GM23248 (cell line): ENCODE results near the gene FSTL4.

Experiments used
- EZH2 ChIP-seq: fragments of 200-600 bp; sonication (generic); IDR thresholded peaks from 2 replicates; pipeline ENCODE4 v1.6.1; 2018; ENCODE audit warnings: antibody characterized with exemption, mild to moderate bottlenecking; ENCODE audit not compliant: insufficient read depth, poor library complexity, severe bottlenecking
- EZH2phosphoT487 ChIP-seq: fragments of 200-600 bp; sonication (generic); IDR thresholded peaks from 2 replicates; pipeline ENCODE4 v1.6.1; 2018; ENCODE audit warnings: antibody characterized with exemption, moderate library complexity, mild to moderate bottlenecking, low read depth; ENCODE audit not compliant: insufficient read depth

GRCh38 chr5:133657036-133657435 lies 44.7 kb upstream of the FSTL4 start:
- TF ChIP-seq EZH2phosphoT487 (no peak), EZH2 (no peak)
